Peyer's patch (tissue), 4 donors: ENCODE measurements around the gene FLNA.

ENCODE experiments used
- CTCF ChIP-seq, 6 experiments: fragments of 450-650 bp in 4 of 6; fragments of 200-600 bp in 2 of 6; sonication (generic) in 1 of 6; IDR thresholded peaks; one replicate each; pipeline ENCODE4 v1.5.1; 2017 to 2019; ENCODE audit warnings: antibody characterized with exemption in 6 of 6, mild to moderate bottlenecking in 3 of 6, moderate library complexity in 1 of 6
- POLR2A ChIP-seq, 2 donors: fragments of 450-650 bp; IDR thresholded peaks; one replicate each; pipeline ENCODE4 v1.5.1; 2017; ENCODE audit warnings: antibody characterized with exemption in 2 of 2, mild to moderate bottlenecking in 2 of 2, moderate library complexity in 2 of 2

GRCh38 chrX:154372612-154373022 is 1.8 kb downstream of the FLNA start:
- TF ChIP-seq CTCF (IDR thresholded peaks at IDR 0.05): no peak
- no peak for TF ChIP-seq POLR2A (IDR thresholded peaks at IDR 0.05)
